Ishikawa (cell line): ENCODE measurements around the gene MEI4.

ENCODE experiments used
- CEBPB ChIP-seq: IDR thresholded peaks from 2 replicates; pipeline ENCODE4 v1.6.1; 2012
- CREB1 ChIP-seq: IDR thresholded peaks from 2 replicates; pipeline ENCODE4 v1.6.1; 2012; ENCODE audit warnings: low read depth
- EGR1 ChIP-seq: IDR thresholded peaks from 2 replicates; pipeline ENCODE4 v1.6.1; 2012
- EP300 ChIP-seq: IDR thresholded peaks from 2 replicates; pipeline ENCODE4 v1.6.1; 2012; ENCODE audit warnings: borderline replicate concordance
- FOXM1 ChIP-seq: IDR thresholded peaks from 2 replicates; pipeline ENCODE4 v1.6.1; 2012; ENCODE audit warnings: low read depth, borderline replicate concordance
- NFIC ChIP-seq: IDR thresholded peaks from 2 replicates; pipeline ENCODE4 v1.6.1; 2012
- RAD21 ChIP-seq: IDR thresholded peaks from 2 replicates; pipeline ENCODE4 v1.6.1; 2012; ENCODE audit warnings: low read depth
- TAF1 ChIP-seq: IDR thresholded peaks from 2 replicates; pipeline ENCODE4 v1.6.1; 2012; ENCODE audit warnings: low read depth, mild to moderate bottlenecking
- TCF12 ChIP-seq: IDR thresholded peaks from 2 replicates; pipeline ENCODE4 v1.6.1; 2012; ENCODE audit warnings: low read depth
- TEAD4 ChIP-seq: IDR thresholded peaks from 2 replicates; pipeline ENCODE4 v1.6.1; 2012
- USF1 ChIP-seq: IDR thresholded peaks from 2 replicates; pipeline ENCODE4 v1.6.1; 2012
- YY1 ChIP-seq: IDR thresholded peaks from 2 replicates; pipeline ENCODE4 v1.6.1; 2012; ENCODE audit warnings: low read depth
- ZBTB7A ChIP-seq: IDR thresholded peaks from 2 replicates; pipeline ENCODE4 v1.6.1; 2012; ENCODE audit warnings: low read depth
- TF ChIP-seq, protein P1 (sequence below): IDR thresholded peaks from 2 replicates; pipeline ENCODE4 v1.6.1; 2012
- TF ChIP-seq, protein P2 (sequence below): IDR thresholded peaks from 2 replicates; pipeline ENCODE4 v1.6.1; 2012; ENCODE audit warnings: low read depth, mild to moderate bottlenecking

MEI4 gene

DNA sequence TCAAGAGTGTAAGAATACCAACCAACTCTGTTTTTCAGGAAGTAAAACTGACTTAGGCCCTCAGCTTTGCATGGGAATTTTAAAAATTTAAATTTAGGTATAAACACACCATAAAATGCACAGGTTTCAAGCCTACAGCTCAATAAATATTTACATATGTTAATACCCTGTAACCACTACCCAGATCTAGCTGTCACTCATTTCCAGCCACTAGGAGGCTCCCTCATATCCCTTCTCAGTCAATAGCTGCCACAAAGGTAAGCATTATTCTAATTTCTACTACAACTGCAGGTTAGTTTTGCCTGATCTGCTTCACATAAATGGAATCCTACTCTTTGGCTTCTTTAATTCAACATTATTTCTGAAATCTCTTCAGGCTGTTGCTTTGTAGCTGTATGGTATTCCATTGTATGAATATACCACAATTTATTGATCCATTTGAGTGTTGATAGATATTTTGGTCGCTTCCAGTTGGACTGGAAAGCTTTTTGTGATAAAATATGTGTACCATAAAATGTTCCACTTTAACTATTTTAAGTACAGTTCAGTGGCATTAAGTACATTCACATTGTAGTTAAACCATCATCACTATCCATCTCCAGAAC is 32.5 kb upstream of the MEI4 start:
- TF ChIP-seq CEBPB (no peak), RAD21 (peak; percentile 52)

DNA sequence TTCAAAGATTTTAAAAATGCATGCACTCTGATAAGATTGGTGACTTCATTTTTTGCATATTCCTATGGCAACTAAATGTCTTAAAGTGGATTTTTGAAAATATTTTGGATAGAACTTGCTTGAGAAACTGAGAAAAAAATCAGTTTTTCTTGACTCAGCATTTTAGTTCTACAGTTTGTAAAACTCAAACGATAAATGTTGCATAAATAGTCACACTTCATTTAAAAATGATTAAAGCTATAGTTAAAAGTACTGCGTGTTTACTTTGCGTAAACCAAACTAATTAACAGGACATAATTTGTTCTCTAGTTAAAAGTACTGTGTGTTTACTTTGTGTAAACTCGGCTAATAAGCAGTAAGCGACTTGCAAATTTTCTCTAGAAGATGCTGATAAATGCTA is 28.3 kb upstream of the MEI4 start:
- TF ChIP-seq USF1 (no peak), YY1 (no peak), RAD21 (no peak), EGR1 (no peak), CEBPB (no peak), FOXM1 (no peak), NFIC (no peak)
- TF ChIP-seq, protein P1, sequence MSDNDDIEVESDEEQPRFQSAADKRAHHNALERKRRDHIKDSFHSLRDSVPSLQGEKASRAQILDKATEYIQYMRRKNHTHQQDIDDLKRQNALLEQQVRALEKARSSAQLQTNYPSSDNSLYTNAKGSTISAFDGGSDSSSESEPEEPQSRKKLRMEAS, result no peak

DNA sequence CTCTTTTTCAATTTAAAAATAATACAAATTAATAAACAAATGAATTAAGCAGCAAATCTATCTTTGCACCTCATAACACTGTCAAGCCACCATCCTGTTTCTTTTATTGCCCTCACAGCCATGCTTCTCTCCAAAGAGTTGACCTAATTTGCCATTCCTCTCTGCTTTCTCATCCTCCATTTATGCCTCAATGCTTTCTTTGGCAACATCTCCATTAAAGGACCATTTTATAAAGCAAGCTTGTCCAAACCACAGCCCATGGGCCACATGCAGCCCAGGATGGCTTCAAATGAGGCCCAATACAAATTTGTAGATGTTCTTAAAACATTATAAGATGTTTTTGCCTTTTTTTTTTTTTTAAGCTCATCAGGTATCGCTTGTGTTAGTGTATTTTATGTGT is 26.4 kb upstream of the MEI4 start:
- TF ChIP-seq, protein P1, result no peak
- TF ChIP-seq, protein P2, sequence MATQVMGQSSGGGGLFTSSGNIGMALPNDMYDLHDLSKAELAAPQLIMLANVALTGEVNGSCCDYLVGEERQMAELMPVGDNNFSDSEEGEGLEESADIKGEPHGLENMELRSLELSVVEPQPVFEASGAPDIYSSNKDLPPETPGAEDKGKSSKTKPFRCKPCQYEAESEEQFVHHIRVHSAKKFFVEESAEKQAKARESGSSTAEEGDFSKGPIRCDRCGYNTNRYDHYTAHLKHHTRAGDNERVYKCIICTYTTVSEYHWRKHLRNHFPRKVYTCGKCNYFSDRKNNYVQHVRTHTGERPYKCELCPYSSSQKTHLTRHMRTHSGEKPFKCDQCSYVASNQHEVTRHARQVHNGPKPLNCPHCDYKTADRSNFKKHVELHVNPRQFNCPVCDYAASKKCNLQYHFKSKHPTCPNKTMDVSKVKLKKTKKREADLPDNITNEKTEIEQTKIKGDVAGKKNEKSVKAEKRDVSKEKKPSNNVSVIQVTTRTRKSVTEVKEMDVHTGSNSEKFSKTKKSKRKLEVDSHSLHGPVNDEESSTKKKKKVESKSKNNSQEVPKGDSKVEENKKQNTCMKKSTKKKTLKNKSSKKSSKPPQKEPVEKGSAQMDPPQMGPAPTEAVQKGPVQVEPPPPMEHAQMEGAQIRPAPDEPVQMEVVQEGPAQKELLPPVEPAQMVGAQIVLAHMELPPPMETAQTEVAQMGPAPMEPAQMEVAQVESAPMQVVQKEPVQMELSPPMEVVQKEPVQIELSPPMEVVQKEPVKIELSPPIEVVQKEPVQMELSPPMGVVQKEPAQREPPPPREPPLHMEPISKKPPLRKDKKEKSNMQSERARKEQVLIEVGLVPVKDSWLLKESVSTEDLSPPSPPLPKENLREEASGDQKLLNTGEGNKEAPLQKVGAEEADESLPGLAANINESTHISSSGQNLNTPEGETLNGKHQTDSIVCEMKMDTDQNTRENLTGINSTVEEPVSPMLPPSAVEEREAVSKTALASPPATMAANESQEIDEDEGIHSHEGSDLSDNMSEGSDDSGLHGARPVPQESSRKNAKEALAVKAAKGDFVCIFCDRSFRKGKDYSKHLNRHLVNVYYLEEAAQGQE, result no peak
- TF ChIP-seq RAD21, result no peak
- no peak for TF ChIP-seq NFIC
- TF ChIP-seq FOXM1, result no peak
- no peak for TF ChIP-seq CEBPB
- TF ChIP-seq TEAD4, result no peak
- no peak for TF ChIP-seq USF1
- no peak for TF ChIP-seq EGR1
- TF ChIP-seq EP300, result no peak
- no peak for TF ChIP-seq TAF1
- TF ChIP-seq CREB1, result no peak
- TF ChIP-seq YY1, result no peak
- TF ChIP-seq TCF12, result no peak
- TF ChIP-seq ZBTB7A, result no peak

- no peak for TF ChIP-seq EGR1
- TF ChIP-seq TAF1, result no peak
- TF ChIP-seq, protein P2, result no peak
- TF ChIP-seq, protein P1, result no peak
- no peak for TF ChIP-seq ZBTB7A
- TF ChIP-seq TCF12, result no peak
- TF ChIP-seq EP300, result no peak
- TF ChIP-seq FOXM1, result no peak
- TF ChIP-seq TEAD4, result no peak
Measured at GRCh38 chr6:77630014-77630413, 22.8 kb upstream of the MEI4 start.

GRCh38 chr6:77633471-77633870 is 19.4 kb upstream of the MEI4 start:
- TF ChIP-seq FOXM1 (no peak), TCF12 (no peak), CEBPB (no peak), NFIC (no peak), TEAD4 (no peak), ZBTB7A (no peak), USF1 (no peak)
- TF ChIP-seq, protein P1, result no peak
- TF ChIP-seq, protein P2, result no peak
